SJCRH30 (cell line): Measurements from ENCODE around the gene ANKRD12. TPM values are rescaled to one million over a fixed set of nuclear protein-coding genes. Genes with fewer than 3 reads are reported as not detected.

Experiments
- DNase-seq, 2 experiments: peaks; one replicate each; pipeline ENCODE4 v3.0.0-alpha.2; 2015 to 2020
- H3K27ac ChIP-seq: fragments of 250-450 bp; sonication (Bioruptor Pico); 2 replicates; pipeline ENCODE4 v1.5.1; 2020; ENCODE audit warnings: mild to moderate bottlenecking, moderate library complexity
- H3K27me3 ChIP-seq: fragments of 250-450 bp; sonication (Bioruptor Pico); 2 replicates; pipeline ENCODE4 v1.5.1; 2020; ENCODE audit warnings: mild to moderate bottlenecking, moderate library complexity
- H3K36me3 ChIP-seq: fragments of 250-450 bp; sonication (Bioruptor Pico); 2 replicates; pipeline ENCODE4 v1.5.1; 2020; ENCODE audit warnings: mild to moderate bottlenecking, moderate library complexity
- H3K4me1 ChIP-seq: fragments of 250-450 bp; sonication (Bioruptor Pico); 2 replicates; pipeline ENCODE4 v1.5.1; 2020; ENCODE audit warnings: mild to moderate bottlenecking, moderate library complexity
- H3K4me3 ChIP-seq: fragments of 250-450 bp; sonication (Bioruptor Pico); 2 replicates; pipeline ENCODE4 v1.5.1; 2020; ENCODE audit warnings: mild to moderate bottlenecking, moderate library complexity
- H3K9me3 ChIP-seq: fragments of 250-450 bp; sonication (Bioruptor Pico); replicated peaks from 2 replicates; pipeline ENCODE4 v1.5.1; 2020; ENCODE audit warnings: mild to moderate bottlenecking, moderate library complexity
- total RNA-seq: library from RNA; depleted of rRNA; stranded (reverse); fragments of >200 nt; shearing (Covaris generic); gene quantifications from 2 replicates; pipeline ENCODE4 v1.2.3, GENCODE V29; 2014

ANKRD12 gene
- total RNA-seq, 1 experiment from 2014 or later: 19.5 TPM

GRCh38 chr18:9101730-9102507, 34.7 kb upstream of the ANKRD12 start:
- no peaks in the 10 kb centered on the region for H3K4me1 ChIP-seq
- no peaks in the 10 kb centered on the region for H3K27me3 ChIP-seq
- DNase-seq: peak in 1 of 2 experiments; percentile 9
- H3K9me3 ChIP-seq: no peaks in the 10 kb centered on the region
- no peaks in the 10 kb centered on the region for H3K36me3 ChIP-seq
- peak overlapping the region; percentile 19 for H3K27ac ChIP-seq
- H3K4me3 ChIP-seq: peak overlapping the region; percentile 87

GRCh38 chr18:9102508-9103375, 33.8 kb upstream of the ANKRD12 start, which contains the start of gene NDUFV2:
Gene NDUFV2, plus strand, starts transcription at chr18:9102699. Its CDS starts 45 bp downstream, at chr18:9102744.
- no peaks in the 10 kb centered on the region for H3K27me3 ChIP-seq
- no peaks in the 10 kb centered on the region for H3K4me1 ChIP-seq
- H3K4me3 ChIP-seq: peak within 1 kb of the TSS; percentile 87
- peak; percentile 91 to 92 for DNase-seq
- no peaks in the 10 kb centered on the region for H3K36me3 ChIP-seq
- H3K9me3 ChIP-seq: no peaks in the 10 kb centered on the region
- H3K27ac ChIP-seq: peak within 1 kb of the TSS; percentile 85

- Histone ChIP-seq H3K4me1 (no peaks in the 10 kb centered on the region), H3K4me3 (peak overlapping the region; percentile 87), H3K36me3 (no peaks in the 10 kb centered on the region), H3K27ac (peak overlapping the region; percentile 85; the same call in 1 of the 2 replicates), H3K27me3 (no peaks in the 10 kb centered on the region), H3K9me3 (no peaks in the 10 kb centered on the region)
- no peak for DNase-seq
Measured at GRCh38 chr18:9103376-9103873, 33.2 kb upstream of the ANKRD12 start.

GRCh38 chr18:9104244-9104901, 32.2 kb upstream of the ANKRD12 start:
- no peaks in the 10 kb centered on the region for H3K4me1 ChIP-seq
- H3K4me3 ChIP-seq: peak overlapping the region; percentile 87
- no peaks in the 10 kb centered on the region for H3K9me3 ChIP-seq
- DNase-seq: no peak
- no peaks in the 10 kb centered on the region for H3K27me3 ChIP-seq
- H3K27ac ChIP-seq: no peak overlapping the region
- H3K36me3 ChIP-seq: no peaks in the 10 kb centered on the region

GRCh38 chr18:9105420-9105819, 31.2 kb upstream of the ANKRD12 start:
- Histone ChIP-seq H3K4me3 (no peak overlapping the region), H3K27me3 (no peaks in the 10 kb centered on the region), H3K36me3 (no peaks in the 10 kb centered on the region), H3K4me1 (no peaks in the 10 kb centered on the region), H3K9me3 (no peaks in the 10 kb centered on the region), H3K27ac (no peak overlapping the region)
- DNase-seq: no peak

- Histone ChIP-seq H3K4me1 (no peaks in the 10 kb centered on the region), H3K4me3 (no peak overlapping the region), H3K36me3 (no peaks in the 10 kb centered on the region), H3K27me3 (no peaks in the 10 kb centered on the region), H3K27ac (no peak overlapping the region), H3K9me3 (no peaks in the 10 kb centered on the region)
- no peak for DNase-seq
Measured at GRCh38 chr18:9106094-9106493, 30.5 kb upstream of the ANKRD12 start.

- H3K27ac ChIP-seq: no peak overlapping the region
- no peaks in the 10 kb centered on the region for H3K27me3 ChIP-seq
- no peak for DNase-seq
- H3K36me3 ChIP-seq: no peaks in the 10 kb centered on the region
- no peaks in the 10 kb centered on the region for H3K4me1 ChIP-seq
- H3K9me3 ChIP-seq: no peaks in the 10 kb centered on the region
- H3K4me3 ChIP-seq: no peak overlapping the region
Measured at GRCh38 chr18:9106800-9107584, 29.6 kb upstream of the ANKRD12 start.

GRCh38 chr18:9108911-9109310, 27.7 kb upstream of the ANKRD12 start:
- DNase-seq: no peak
- no peaks in the 10 kb centered on the region for H3K4me1 ChIP-seq
- H3K9me3 ChIP-seq: no peaks in the 10 kb centered on the region
- H3K27me3 ChIP-seq: no peaks in the 10 kb centered on the region
- H3K27ac ChIP-seq: no peak overlapping the region
- no peaks in the 10 kb centered on the region for H3K36me3 ChIP-seq
- no peak overlapping the region for H3K4me3 ChIP-seq

- Histone ChIP-seq H3K27me3 (no peaks in the 10 kb centered on the region), H3K36me3 (no peaks in the 10 kb centered on the region), H3K4me1 (no peaks in the 10 kb centered on the region), H3K27ac (no peak overlapping the region), H3K4me3 (no peak overlapping the region), H3K9me3 (no peaks in the 10 kb centered on the region)
- no peak for DNase-seq
Measured at GRCh38 chr18:9109523-9109922, 27.1 kb upstream of the ANKRD12 start.

- Histone ChIP-seq H3K27ac (no peak overlapping the region), H3K4me3 (no peak overlapping the region), H3K4me1 (no peaks in the 10 kb centered on the region), H3K9me3 (no peaks in the 10 kb centered on the region), H3K36me3 (peaks cover 7% of the 10 kb centered on the region; the same call in 1 of the 2 replicates), H3K27me3 (no peaks in the 10 kb centered on the region)
- DNase-seq: no peak
Measured at GRCh38 chr18:9113468-9114149, 23.0 kb upstream of the ANKRD12 start.

- no peaks in the 10 kb centered on the region for H3K27me3 ChIP-seq
- peaks cover 9% of the 10 kb centered on the region; the same call in 1 of the 2 replicates for H3K36me3 ChIP-seq
- DNase-seq: no peak
- no peaks in the 10 kb centered on the region for H3K9me3 ChIP-seq
- no peaks in the 10 kb centered on the region for H3K4me1 ChIP-seq
- no peak overlapping the region for H3K4me3 ChIP-seq
- H3K27ac ChIP-seq: no peak overlapping the region
Measured at GRCh38 chr18:9115984-9116383, 20.6 kb upstream of the ANKRD12 start.

GRCh38 chr18:9117980-9118841, 18.4 kb upstream of the ANKRD12 start:
- no peaks in the 10 kb centered on the region for H3K27me3 ChIP-seq
- H3K36me3 ChIP-seq: peaks cover 20% of the 10 kb centered on the region
- H3K9me3 ChIP-seq: no peaks in the 10 kb centered on the region
- H3K4me1 ChIP-seq: no peaks in the 10 kb centered on the region
- H3K4me3 ChIP-seq: no peak overlapping the region
- no peak for DNase-seq
- no peak overlapping the region for H3K27ac ChIP-seq

GRCh38 chr18:9120796-9121195, 15.8 kb upstream of the ANKRD12 start:
- Histone ChIP-seq H3K36me3 (peaks cover 23% of the 10 kb centered on the region), H3K27ac (no peak overlapping the region), H3K27me3 (no peaks in the 10 kb centered on the region), H3K4me1 (no peaks in the 10 kb centered on the region), H3K4me3 (no peak overlapping the region), H3K9me3 (no peaks in the 10 kb centered on the region)
- no peak for DNase-seq
